LNCAP (cell line): ENCODE measurements around the gene JAKMIP1.

Source experiments
- CTCF ChIP-seq: fragments of 450-650 bp; IDR thresholded peaks from 2 replicates; pipeline ENCODE4 v1.5.1; 2017; ENCODE audit warnings: mild to moderate bottlenecking

JAKMIP1 gene

GRCh38 chr4:6038711-6039110 lies 161.6 kb downstream of the JAKMIP1 start:
- TF ChIP-seq CTCF: no peak

GRCh38 chr4:6035786-6036185 lies 164.6 kb downstream of the JAKMIP1 start:
- TF ChIP-seq CTCF: no peak

- no peak for TF ChIP-seq CTCF
Measured at GRCh38 chr4:6033381-6033780, 167.0 kb downstream of the JAKMIP1 start.

- no peak; the same call in 1 of the 2 replicates for TF ChIP-seq CTCF
Measured at GRCh38 chr4:6032249-6033244, 167.8 kb downstream of the JAKMIP1 start.

GRCh38 chr4:6031846-6032245 lies 168.5 kb downstream of the JAKMIP1 start:
- no peak for TF ChIP-seq CTCF

GRCh38 chr4:6030679-6031078 lies 169.7 kb downstream of the JAKMIP1 start:
- no peak for TF ChIP-seq CTCF

- no peak for TF ChIP-seq CTCF
Measured at GRCh38 chr4:6029254-6029653, 171.1 kb downstream of the JAKMIP1 start.
